ENCODE results near the gene RRAS2.
"Not testable (repeated sequence)": the region's sequence is repeated elsewhere in the genome, so short reads cannot be mapped to it uniquely, and the experiment has no call there.

Gene RRAS2

DNA sequence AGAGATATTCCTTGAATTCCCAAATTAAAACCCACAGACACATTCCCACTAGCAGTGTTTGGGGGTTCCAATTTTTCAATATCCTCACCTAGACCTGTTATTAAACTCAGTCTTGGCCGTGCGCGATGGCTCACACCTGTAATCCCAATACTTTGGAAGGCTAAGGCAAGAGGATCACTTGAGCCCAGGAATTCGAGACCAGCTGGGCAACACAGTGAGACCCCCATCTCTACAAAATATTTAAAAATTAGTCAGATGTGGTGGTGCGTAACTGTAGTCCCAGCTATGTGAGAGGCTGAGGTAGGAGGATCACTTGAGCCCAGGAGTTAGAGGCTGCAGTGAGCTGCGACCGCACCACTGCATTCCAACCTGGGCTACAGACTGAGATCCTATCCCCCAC is 53.3 kb downstream of the RRAS2 start:
- no peak for DNase-seq

DNA sequence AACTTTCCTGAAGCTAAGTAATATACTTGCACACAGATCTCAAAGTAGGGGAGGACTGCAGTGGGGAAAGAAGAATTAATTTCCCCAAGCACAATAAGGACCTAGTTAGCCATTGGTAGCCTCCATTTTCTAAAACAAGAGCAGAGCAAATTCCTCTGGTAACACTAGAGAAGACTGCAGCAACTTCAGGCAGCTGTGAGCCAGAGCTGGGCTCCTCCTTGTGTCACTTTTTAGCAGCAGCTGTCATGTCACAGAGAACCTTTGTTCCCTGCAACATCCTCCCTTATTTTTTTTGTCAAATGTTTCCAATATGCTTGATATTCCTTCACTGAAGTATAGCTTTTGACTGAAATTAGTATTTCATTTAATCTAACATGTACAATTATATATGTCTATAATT is 54.4 kb downstream of the RRAS2 start:
- DNase-seq: no peak

DNA sequence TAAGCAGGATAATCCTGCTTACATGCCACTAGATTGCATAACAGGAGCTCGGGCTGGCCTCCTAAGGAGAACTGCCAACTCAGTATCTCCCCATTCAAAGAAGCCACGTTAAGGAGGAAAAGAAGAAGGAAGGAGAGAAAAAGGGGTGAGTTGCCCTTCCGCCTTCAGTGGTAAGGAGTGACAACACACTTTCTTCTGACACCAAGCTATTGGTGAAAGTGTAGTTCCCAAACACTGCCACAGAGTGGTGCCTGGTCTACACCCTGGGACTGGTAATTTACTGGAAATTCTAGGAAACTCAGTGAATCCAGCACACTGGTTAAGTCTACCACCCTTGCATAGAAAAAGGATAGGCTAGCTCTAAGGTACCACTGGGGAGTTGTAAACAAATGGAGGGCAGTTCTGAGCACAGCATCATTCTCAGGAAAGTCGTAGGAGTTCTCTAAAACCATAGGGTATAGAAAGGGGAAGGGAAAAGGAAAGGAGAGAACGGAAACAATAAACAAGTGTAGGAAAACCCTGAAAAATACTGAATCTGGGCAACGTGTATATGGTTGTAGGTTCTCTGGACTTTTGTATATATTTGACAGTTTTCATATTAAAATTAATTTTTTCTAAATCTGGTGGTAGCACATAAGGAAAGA is 58.2 kb downstream of the RRAS2 start:
- peak; percentile 62 to 70 (median 69) for DNase-seq

DNA sequence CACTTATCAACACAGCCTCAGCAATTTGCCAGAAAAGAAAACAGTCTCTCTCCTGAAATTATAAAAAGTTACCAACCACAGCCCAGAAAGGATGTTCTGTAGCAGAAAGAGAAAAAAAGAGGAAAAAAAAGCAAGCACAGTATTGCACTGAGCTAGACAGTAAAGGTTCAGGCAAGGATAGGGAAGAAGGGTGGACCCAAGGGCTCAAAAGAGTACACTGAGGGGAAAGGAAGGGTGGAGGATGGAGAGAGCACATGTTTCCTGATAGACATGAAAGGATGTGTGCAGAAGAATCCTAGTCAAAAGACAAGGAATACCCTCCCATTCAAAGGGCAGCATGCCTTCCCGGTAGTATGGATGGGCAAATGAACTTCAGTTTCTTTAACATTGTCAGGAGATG is 59.1 kb downstream of the RRAS2 start:
- DNase-seq: no peak

DNA sequence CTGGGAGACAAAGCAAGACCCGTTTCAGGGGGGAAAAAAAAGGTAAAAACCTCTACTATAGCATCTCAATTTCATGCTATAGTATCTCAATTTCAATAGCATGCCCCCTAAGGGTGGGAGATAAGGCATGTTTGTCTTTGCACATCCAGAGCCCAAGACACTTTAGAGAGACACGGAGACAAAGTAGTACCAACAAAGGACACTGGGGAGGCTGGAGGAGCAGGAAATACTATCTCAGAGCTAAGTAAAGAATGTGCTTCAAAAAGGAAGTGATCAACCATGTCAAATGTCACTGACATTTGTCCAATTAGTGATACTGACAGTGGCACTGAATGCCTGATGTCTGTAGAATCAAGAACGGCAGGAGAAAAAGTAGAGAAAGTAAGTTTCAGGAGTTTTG is 68.6 kb downstream of the RRAS2 start:
- no peak for DNase-seq

DNA sequence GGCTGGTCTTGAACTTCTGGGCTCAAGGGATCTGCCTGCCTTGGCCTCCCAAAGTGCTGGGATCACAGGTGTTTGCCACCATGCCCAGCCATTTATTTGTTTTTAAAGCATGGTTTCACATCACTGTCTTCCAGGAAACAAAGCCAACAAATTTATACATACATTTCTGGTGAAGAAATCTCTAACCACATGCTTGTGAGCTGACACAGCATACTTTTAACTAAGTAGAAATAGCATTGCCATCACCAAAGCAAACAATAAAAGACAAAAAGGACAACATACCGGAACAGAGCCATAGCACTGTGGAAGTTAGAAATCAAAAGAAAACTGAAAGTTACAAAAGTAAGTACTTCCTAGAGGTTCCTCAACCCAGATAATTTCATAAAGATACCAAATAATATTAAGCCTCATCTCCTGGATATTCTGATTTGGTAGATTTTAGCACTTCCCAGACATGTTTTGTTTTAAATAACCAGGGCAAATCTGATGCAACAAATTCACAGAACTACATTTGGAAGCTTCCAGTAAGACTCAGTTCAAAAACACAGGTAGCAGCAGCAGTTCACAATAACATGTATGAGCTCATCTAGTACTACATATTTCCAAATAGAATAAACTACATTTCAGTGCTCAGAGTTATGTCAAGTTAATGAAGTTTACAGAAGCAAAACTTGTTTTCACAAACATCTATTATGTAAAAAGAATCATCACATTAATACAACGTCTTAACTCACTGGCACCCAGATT is 70.6 kb downstream of the RRAS2 start:
- peak in 2 of 4 experiments; percentile 28 to 39 for DNase-seq

DNA sequence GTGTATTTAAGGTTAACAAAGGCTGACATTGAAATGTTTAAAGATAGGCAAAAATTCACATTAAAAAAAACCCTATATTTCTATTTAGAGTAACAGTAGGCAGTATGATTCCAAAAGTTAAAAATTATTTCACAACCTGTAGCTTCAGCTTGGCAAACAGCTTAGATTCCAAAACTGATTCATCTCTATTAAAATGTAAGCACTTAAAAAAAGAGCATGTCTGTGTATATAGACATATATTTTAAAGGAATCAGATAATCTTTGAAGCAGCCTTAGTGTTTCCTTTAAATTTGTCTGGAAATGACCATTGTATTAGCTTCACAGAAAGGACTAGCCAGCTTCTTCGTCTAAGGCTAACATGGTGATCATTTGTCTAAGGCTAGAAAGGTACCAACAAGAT is 80.1 kb downstream of the RRAS2 start:
- DNase-seq: not testable (repeated sequence)

DNA sequence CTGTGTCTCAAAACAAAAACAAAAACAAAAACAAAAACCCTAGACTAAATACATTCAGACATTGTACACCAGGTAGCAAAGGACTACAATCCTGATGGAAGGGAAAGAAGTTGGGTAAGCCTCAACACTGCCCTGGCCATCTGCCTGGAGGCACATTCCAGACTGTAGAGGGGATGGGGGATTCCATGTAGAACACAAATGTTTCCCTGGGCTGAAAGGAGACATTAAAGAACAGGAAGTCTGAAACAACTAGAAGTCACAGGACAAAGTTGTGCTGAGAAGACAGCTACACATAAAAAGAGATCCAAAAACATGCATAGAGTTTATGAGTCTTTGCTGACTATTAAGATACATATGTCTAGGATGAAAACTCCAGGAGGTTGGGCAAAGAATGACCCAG is 83.9 kb downstream of the RRAS2 start:
- DNase-seq: peak in 1 of 4 experiments; percentile 17

DNA sequence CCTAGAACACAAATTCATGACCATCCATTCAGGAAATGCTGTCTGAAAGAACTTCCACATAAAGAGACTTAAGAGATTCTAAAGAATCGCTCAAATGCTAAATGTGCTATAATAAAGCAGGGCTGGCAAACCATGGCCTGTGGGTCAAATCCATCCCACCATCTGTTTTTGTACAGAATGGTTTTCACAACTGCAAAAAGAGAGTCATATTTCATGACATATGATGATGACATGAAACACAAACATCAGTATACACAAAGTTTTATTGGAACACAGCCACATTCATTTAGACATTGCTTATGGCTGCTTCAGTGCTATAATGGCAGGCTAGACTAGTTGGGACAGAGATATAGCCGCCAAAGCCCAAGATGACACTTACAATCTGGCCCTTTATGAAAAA is 85.1 kb downstream of the RRAS2 start:
- no peak for DNase-seq

DNA sequence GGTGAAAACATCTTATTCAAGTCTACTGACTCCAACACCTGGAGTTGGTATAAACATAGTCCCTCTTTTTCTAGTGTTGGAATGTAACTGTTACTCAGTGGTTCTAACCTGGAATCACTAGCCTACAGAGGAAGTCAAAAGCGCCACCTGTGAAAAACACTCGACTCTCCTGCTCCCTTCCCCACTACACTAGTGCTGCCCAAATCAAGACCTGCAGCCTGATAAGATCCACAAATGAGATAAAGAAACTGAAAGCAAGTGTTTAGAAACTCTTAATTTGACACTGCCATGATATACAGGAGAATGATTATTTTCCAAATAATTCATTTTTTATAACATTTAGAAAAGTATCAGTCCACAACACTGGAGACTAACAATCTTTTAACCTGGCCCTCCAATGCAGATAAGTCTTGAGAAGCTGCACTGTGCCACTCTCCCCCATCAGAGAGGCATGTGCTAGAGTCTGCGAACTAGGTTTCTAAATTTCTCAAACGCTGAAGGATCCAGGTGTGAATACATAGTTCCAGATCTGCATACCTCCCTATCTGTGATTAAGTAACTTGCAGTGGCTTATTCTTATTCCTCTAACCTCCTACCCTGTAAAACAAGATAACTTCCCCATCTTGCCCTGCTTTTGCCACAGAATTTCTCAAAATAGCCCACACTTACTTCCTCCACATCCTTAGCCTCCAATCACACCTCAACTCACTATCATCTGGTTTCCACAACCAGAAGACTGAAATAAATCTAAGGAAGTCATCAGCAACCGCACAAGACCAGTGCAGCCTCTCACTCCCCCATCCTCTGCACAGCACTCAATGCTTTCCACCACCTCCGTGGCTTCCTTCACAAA is 88.1 kb downstream of the RRAS2 start:
- DNase-seq: peak; percentile 62 to 86 (median 79)

DNA sequence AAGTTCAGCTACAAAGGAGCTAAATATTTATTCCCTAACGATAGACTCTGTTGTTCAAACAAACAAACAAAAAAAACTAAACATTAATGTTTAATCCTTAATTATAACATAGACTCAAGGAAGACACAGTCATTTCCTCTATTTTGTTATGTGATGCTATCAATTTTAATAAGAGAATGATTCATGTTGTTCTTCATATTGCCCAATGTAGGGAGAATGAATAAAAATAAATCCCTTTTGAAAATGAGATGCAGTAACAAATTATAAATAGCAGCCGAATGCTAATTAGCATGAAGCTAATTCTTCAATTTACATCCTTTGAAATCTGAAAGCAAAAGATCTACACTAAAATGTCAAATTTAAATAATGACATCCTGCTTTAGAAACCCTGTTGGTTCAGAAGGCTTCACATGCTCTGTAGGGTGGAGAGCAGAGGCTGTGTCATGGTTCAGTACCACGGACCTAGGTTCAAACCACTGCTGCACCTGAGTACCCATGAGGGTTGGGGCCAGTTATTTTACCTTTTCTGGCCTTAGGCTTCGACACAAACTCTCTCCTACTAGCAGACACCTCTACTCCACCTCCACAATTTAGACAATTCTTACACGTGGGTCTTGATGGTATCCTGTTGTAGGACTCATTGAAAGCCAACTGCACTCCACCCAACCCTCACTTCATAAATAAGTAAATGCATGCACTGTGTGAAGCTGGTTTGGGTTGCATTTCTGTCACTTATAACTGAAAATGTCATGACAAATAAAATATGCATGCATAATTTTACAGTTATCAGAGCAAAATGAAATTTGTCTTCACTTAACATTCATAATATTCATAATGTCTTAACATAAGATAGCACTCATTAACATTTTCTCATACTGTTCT is 89.0 kb downstream of the RRAS2 start:
- peak in 2 of 4 experiments; percentile 10 to 31 for DNase-seq

DNA sequence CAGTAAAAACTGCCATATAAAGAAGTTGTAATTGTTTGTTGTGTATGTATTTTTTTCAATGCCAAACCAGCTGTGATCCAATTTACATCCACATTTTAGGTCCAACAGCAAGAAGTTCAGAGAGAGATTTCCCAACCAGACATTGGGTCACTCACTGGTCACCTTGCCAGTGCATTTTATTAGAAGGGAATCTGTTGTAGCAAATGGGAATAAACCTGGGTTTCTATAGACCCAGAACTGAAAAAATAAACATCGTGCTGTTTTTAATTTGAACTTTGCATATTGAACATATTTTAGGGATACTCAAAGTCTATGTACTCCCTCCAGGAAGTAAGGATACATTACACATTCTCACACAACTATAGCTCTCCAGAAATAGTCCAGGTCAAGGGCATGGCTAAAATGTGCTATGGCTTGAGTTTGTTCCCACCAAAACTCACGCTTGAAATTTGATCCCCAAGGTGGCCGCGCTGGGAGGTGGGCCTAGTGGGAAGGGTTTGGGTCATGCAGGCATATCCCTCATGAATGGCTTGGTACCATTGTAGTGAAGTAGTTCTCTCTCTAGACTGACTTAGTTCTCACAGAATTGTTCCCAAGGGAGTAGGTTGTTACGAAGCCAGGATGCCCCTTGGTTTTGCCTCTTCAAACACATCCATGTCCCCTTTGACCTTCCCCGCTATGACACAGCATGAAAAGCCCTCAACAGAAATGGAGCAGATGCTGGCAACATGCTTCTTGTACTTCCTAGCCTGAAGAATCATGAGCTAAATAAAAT is 90.9 kb downstream of the RRAS2 start:
- no peak for DNase-seq

DNA sequence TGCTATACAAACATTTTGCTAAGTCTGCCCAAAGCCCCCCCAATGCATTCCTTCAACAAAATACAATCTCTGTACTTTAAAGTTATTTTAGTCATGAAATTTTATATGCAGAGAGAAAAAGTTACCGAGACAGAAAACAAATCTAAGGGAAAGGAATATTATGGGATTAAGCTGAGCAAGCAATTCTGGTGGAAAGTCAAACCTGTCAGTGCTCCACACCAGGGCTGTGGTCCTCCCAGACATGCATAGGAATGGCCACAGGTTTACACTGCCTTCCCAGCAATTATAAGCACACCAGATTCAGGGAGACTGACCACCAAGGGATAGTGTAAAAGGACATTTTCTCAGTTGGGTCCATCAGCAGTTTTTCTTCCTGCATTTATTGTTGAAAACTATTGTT is 92.4 kb downstream of the RRAS2 start:
- DNase-seq: no peak

DNA sequence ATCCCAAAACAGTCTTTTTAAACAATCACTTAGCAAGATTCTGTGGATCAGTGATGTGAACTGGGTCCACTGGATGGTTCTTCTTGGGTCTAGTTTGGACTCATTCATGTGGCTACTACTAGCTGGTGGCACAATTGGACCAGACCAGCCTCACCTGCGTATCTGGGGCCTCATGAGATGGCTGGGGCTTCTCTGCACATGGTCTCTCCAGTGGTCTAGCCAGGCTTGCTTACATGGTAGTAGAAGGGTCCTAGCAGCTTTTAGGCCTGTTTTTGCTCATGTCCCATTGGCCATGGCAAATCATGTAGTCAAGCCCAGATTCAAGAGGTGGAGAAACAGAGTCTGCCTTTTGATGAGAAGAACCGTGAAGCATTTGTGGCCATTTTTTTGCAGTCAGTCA is 94.0 kb downstream of the RRAS2 start:
- no peak for DNase-seq

DNA sequence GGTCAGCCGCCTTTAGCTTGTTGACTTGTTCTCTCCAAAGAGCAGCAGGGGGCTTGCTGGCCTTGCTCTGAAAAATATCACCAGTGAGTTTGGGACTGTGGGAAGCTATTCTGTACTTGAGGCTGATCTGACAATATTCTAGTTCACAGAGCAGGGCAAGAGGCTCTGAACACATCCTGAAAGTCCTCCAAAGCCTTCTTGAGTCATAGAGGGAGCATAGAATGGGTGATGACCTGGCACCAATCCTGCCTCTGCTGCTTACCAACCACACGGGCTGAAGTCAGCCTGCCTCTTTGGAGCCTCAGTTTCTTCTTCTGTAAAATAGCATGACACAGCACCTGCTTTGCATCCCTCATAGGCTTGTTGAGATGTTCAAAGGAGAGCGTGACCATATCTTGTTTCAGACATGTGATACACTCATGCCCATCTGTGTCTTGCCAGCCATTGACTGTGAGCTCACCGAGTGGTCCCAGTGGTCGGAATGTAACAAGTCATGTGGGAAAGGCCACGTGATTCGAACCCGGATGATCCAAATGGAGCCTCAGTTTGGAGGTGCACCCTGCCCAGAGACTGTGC is 96.6 kb downstream of the RRAS2 start:
- no peak for DNase-seq

DNA sequence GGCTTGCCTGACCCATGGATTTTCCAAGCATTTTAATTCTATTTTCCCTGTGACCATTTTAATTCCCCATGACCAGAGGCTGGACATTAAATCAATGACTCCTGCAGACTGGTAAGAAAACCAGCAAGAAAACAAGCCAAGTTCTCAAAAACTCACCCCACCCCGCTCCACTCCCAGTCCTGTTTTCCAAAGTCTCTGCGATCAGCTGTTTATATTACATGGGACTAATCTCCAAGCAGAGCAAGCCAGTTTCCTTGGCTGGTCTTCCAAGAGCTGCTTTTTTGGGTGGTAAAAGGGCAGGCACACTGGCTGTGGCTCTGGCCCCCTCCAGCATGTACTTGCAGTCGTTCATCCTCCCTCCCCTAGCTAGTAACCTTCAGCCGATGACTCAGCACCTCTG is 97.9 kb downstream of the RRAS2 start:
- no peak for DNase-seq

DNA sequence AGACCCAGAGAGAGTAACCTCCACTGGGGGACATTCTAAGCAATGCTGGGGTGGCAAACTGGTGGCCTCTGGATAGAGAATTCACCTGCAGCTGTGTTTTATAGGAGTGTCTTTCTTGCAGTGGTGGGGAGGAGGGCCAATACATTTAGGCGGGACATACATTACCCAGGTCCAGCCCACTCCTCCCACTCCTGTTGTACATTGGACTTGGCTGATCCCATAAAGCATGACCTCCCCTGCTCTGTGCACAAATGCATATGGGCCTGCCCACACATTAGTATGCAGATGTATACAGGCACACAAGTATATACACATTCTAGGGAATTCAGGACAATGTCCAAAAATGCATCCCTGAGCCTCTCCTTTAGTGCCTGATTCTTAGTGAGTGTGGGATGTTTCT is 99.1 kb downstream of the RRAS2 start:
- DNase-seq: no peak

DNA sequence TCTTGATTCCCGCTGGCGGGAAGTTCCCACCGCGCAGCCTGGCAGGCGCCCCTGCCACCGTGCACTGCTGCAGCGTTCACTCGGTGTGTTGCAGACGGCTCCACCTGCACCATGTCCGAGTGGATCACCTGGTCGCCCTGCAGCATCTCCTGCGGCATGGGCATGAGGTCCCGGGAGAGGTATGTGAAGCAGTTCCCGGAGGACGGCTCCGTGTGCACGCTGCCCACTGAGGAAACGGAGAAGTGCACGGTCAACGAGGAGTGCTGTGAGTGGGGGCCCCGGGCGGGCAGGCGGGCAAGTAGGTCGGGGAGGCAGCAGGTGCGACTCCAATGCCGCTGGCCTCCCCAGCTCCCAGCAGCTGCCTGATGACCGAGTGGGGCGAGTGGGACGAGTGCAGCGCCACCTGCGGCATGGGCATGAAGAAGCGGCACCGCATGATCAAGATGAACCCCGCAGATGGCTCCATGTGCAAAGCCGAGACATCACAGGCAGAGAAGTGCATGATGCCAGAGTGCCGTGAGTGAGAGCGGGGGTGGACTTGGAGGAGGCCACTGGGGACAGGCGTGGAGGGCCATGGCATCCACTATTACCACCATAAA is 99.7 kb downstream of the RRAS2 start:
- DNase-seq: no peak

DNA sequence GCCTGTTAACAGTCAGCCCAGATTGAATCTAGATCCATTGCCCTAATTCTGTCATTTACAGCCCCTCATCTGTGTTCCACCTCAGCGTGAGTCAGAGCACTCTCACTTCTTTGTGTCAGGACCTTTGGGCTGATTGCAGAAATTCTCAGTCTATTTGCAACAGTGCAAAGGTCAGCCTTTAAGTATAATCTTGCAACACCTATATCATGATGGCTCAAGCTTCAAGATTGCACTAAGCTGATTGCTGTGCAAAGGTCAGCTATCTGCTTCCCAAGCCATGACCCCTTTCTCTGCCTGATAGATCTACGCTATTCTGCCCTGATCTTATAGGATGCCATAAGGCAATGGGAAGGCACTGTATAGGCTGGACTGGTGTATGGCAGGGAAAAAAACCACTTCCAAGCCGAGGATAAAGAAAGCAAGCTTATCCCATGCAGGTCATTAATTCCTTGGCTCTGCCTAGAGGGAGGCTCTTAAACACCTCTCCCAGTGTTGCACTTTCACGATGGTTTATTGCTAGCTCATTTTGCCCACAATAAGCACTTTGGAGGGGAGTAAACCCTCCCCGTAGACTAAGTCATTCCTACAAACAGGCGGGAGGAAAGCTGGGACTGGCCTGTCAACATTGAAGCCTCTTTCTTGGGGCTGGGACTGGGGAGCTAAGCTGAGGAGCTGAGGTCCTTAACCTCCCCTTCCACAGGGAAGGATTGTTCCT is 100.6 kb downstream of the RRAS2 start:
- DNase-seq: peak; percentile 50 to 81 (median 67)

DNA sequence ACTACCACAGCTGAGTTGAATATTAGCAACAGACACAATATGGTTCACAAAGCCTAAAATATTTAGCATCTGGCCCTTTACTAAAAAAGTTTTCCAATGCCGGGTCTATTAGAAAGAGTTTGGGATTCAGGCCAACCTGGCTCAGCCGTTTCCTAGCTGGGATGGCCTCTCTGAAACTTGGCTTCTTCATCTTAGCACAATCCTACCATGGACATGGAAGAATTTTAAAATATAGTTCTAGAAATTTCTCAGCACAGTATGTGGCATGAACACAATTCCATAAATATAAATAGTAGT is 103.8 kb downstream of the RRAS2 start:
- no peak for DNase-seq

Measured in suppressor macrophage (primary cell).